Fibroblast of skin of right biceps (primary cell): Measurements from ENCODE around the gene ARHGAP10.

Experiments
- DNase-seq: peaks from one replicate; pipeline ENCODE4 v3.0.0-alpha.2; 2013

ARHGAP10 gene

GRCh38 chr4:147958057-147958456, 226.2 kb downstream of the ARHGAP10 start:
- DNase-seq: no peak

DNA sequence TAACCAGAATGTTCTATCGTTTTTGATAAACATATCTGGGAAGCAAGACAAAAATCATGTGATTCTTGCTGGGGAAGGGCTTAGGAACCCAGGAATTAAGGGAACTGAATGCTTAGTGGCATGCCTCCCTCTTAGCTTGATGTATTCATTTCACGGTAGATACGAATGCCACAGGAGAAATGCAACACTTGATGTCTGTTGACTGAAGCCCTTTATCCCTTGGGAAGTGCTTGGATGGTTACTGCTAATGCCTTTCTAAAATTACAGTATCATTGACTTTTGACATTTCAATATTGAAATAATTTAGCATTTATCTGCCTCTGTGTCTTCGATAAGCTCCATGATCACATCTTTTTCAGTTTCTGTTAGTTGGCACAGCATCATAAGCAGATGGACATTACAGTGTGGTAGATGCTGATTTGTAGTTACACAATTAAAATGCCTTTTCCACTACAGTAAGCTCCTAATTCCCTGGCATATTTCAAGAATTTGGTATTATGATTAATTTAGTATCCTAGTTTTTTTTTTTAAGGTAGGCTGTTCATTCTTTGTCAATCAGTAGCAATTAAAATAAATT, 226.7 kb downstream of the ARHGAP10 start:
- no peak for DNase-seq

DNA sequence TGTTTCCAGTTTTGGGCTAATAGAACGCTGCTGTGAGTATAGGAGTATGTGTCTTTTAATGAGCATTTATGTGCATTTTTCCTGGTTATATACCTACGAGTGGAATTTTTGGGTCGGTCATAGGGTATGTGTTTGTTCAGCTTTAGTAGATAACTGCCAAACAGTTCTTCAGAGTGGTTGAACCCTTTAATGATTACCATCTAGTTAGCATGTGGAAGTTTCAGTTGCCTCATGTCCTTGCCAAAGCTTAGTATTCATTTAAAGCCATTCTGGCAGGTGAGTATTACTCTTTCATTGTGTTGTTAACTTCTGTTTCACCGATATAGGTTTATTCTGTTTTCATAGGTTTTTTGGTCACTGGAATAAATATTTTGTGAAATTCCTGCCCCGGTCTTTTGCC, 229.1 kb downstream of the ARHGAP10 start:
- no peak for DNase-seq

GRCh38 chr4:147963839-147964238, 232.0 kb downstream of the ARHGAP10 start:
- no peak for DNase-seq

DNA sequence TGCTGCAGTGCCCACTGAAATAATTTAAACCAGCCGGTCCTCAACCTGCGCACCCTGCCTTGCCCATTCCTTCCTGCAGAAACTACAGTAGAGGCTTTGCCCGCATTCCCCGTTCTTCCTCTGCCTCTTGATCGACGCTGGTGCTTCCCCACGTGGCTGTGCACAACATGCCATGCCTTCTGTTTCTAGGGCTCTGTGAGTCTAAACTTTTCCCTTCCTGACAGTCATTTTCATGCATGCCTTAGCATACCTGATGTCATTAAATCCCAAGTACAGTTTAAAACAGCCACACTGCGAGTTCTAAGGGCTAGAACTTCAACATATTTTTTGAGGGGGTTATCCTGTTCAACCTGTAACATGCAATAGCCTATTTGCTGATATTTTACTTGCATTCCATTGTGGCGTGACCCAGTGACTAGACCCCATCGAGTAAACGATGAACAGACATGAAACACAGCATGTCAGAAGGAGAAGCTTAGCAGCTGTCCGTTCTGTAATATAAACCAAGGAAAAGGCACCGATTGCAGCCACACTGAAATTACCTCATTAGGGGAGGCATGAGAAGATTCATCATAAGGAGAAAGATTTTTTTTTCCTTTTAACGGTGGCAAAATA, 232.5 kb downstream of the ARHGAP10 start:
- DNase-seq: no peak

DNA sequence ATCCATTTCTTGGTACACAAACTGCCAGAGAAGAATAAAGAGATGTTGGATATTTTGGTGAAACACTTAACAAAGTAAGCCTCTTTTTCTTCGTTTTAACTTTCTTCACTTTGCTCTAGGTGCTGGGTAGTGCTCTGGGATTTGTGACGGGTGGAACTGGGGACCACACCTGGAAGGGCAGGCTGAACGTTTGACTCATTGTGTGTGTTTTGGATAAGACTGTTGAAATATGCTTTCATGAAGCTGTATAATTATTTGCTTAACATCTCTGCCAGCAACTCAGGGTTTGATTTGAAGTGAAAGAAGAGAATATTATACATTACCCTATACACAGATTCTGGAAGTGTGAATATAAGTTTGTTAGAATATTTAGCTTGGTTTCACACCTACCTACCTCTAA, 233.2 kb downstream of the ARHGAP10 start:
- no peak for DNase-seq

DNA sequence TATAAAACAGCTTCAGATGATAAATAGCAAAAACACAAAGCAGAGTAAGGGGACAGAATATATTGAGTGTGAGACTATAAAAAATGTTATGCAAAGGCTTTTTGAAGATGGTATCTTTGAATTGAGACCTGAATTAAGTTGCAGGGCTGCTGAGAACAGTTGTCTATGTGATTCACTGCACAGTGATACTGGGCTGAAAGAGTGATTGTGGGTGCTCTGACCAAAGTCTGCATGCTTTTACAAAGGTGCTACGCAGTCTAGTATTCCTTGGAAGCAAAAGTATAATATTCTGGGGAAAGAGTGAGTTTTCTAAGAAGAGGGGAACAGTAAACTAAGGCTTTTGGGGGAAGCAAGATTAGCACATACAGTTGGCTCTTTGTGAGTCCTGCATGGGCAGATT, 234.0 kb downstream of the ARHGAP10 start:
- no peak for DNase-seq

GRCh38 chr4:147968641-147969040, 236.8 kb downstream of the ARHGAP10 start:
- no peak for DNase-seq

DNA sequence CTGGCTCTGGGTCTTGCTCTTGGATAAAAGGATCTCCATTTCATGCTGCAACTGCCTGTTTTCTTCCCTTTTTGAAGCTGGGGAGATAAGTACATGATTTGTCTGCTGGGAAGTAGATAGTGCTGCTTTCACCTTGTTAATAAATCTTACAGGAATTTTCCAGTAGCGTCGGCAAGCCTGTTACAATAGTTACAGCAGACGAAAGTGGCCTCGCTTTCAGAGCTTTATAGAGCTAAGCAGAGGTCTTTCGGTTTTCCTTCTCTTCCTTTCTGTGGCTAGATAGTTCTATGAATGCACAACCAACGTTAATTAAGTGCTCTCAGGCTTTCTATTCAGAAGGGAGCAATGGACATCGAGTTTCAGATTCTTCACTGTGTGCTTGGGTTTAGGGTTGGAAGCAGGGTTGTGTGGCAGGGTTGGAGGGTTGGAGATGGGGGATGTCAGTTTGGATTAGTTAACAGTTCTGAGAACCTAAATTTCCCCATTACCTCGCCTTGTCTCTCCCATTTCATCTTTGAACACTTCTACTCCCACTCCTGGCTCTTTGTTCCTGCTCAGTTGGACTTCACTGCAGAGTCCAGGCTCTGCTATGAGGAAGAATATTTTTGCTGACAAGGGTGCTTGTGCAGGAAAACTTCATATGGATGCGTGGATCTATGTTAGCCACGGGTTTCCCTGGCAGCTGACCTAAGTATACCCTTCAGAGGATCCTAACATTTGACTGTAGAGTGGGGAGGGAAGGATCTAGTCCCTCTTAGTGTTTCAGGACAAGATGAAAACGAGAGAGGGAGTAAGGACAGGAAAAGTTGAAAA, 237.9 kb downstream of the ARHGAP10 start:
- no peak for DNase-seq

DNA sequence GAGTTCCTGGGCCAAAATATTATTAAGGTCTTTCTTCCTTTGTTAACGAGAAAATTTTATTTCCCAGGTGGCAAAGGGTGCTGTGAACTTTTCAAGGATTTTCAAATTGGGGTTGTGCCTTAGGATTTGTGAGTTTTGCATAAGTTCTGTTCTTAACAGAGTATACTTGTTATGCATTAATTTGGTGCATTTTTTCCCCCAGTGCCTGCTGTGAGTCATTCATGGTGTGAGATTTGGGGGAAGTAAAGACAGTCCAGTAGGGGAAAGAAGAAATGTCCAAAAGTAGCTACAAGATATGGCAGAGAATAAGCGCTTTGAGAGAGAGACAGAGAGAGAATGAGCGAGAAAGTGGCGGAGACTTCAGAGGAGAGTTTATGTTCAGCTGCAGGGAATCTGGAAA, 239.2 kb downstream of the ARHGAP10 start:
- no peak for DNase-seq

- DNase-seq: peak; percentile 69
Observed at GRCh38 chr4:147975325-147975724, 243.4 kb downstream of the ARHGAP10 start.

- peak; percentile 84 for DNase-seq
Observed at GRCh38 chr4:147975933-147976928, 244.3 kb downstream of the ARHGAP10 start.

- DNase-seq: no peak
Observed at GRCh38 chr4:147980586-147980985, 248.7 kb downstream of the ARHGAP10 start.

GRCh38 chr4:147981305-147981704, 249.4 kb downstream of the ARHGAP10 start:
- DNase-seq: peak; percentile 66

- DNase-seq: peak; percentile 61
Observed at GRCh38 chr4:147984065-147984777, 252.3 kb downstream of the ARHGAP10 start.

- no peak for DNase-seq
Observed at GRCh38 chr4:147984778-147985138, 252.9 kb downstream of the ARHGAP10 start.

- no peak for DNase-seq
Observed at GRCh38 chr4:147985376-147985775, 253.5 kb downstream of the ARHGAP10 start.

- DNase-seq: no peak
Observed at GRCh38 chr4:147987252-147987651, 255.4 kb downstream of the ARHGAP10 start.

DNA sequence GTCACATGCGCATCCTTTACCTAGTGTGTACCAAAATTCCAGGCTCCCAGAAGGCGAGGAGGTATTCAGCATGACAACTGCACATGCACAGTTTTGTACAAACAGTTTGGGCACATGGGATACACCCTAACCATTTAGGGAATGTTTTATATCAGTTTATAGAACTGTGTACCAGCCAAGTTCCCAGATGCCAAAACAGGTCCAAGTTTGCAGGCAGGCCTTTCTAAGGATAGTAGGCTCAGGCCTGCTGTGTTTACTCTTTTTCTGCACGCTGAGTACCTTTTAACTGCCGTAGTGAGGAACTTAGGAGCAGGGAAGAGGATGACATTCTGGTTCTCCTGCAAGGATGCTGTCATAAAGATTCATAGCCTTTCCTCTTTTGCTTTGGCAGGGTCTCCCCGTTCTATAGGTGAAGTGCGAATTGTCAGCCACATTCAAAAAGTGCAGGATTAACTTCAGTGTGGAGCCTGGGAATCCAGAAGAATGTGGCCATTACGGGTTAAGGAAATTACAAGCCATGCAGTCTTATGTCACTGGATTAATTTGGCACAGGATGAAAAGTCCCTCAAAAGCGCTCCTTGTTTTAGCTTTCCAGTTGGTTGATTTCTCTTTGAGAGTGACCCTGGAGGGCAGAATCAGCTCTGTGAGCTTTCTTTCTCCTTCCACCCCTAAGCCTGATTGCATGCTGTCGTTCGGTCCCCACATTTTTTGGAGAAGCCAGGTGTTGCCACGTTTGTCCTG, 259.8 kb downstream of the ARHGAP10 start:
- DNase-seq: no peak

DNA sequence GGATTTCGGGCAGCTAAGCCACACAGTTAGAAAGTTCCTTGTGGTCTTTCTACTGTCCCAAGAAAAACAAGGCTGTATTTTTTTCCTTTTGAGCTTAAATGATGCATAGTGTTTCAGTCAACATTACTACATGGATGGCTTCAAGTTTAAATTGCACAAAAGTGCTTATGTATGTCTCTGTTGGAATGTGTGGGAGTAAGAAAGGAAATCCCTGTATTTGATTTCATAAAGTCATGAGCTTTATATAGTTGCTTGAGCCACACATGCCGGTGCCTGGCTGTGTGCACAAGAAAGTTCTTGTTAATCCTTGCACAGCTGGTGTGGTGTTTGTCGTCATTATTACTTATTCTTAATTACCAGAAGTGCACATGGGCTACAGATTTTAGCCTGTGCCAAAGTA, 262.2 kb downstream of the ARHGAP10 start:
- DNase-seq: peak; percentile 33
